Small intestine (tissue), 16 donors: Measurements from ENCODE around the gene MISP. TPM values are rescaled to one million over a fixed set of nuclear protein-coding genes. Genes with fewer than 3 reads are reported as not detected.
"Not testable (repeated sequence)": the region's sequence is repeated elsewhere in the genome, so short reads cannot be mapped to it uniquely, and the experiment has no call there.

Experiments
- DNase-seq, 2 donors: peaks; one replicate each; pipeline versions ENCODE4 v3.0.0 to v3.0.0-alpha.2; 2013
- FAIRE-seq: peaks from 2 replicates; lab custom pipeline; 2012; peaks lifted over from hg19 to GRCh38; lab: Jason Lieb, UNC
- H3K27ac ChIP-seq, 3 donors: one replicate each; pipeline ENCODE4 v1.5.1; 2013; ENCODE audit warnings: low read length in 2 of 3, mild to moderate bottlenecking in 2 of 3, control low read depth in 1 of 3, inconsistent platforms in 1 of 3, low read depth in 1 of 3, moderate library complexity in 1 of 3
- H3K27me3 ChIP-seq, 3 donors: one replicate each; pipeline ENCODE4 v1.6.1; 2013; ENCODE audit warnings: low read length in 3 of 3, inconsistent platforms in 1 of 3; ENCODE audit not compliant: control insufficient read depth in 3 of 3, insufficient read depth in 3 of 3
- H3K36me3 ChIP-seq, 3 donors: one replicate each; pipeline ENCODE4 v1.6.1; 2013; ENCODE audit warnings: low read length in 3 of 3, inconsistent platforms in 1 of 3, low read depth in 1 of 3, mild to moderate bottlenecking in 1 of 3, moderate library complexity in 1 of 3; ENCODE audit not compliant: control insufficient read depth in 3 of 3, insufficient read depth in 2 of 3
- H3K4me1 ChIP-seq, 3 donors: one replicate each; pipeline ENCODE4 v1.6.1; 2013; ENCODE audit warnings: low read length in 2 of 3, inconsistent platforms in 1 of 3, low read depth in 1 of 3, mild to moderate bottlenecking in 1 of 3, moderate library complexity in 1 of 3; ENCODE audit not compliant: control insufficient read depth in 3 of 3, insufficient read depth in 2 of 3
- H3K4me3 ChIP-seq, 3 donors: one replicate each; pipeline ENCODE4 v1.5.1; 2013; ENCODE audit warnings: low read length in 3 of 3, control low read depth in 1 of 3, inconsistent platforms in 1 of 3, low read depth in 1 of 3, mild to moderate bottlenecking in 1 of 3, moderate library complexity in 1 of 3
- H3K9me3 ChIP-seq, 2 donors: one replicate each; pipeline ENCODE4 v1.6.1; 2013; ENCODE audit warnings: low read depth in 1 of 2, low read length in 1 of 2; ENCODE audit not compliant: control insufficient read depth in 2 of 2, insufficient read depth in 1 of 2
- WGBS, 3 donors: extraction: QIAGEN DNeasy Blood & Tissue Kit; methylation state at CpG; one replicate each; pipeline ENCODE4 v1.1.7; 2013; 5-methylcytosine and 5-hydroxymethylcytosine counted together
- long read RNA-seq, 10 donors: transcript quantifications; one replicate each; lab custom pipeline, GENCODE V29; 2026
- polyA plus RNA-seq, 4 donors: library from polyadenylated mRNA; stranded (reverse) in 3 of 4; unstranded in 1 of 4; fragments of 200-250 nt in 3 of 4; fragments of 120-200 nt in 1 of 4; gene quantifications; one replicate each; pipeline versions ENCODE4 v1.2.1 to v1.2.3, GENCODE V29; 2013
- donor health status: healthy with polysubstance abuse.
- donor health status: control.
- donor health status: control.
- donor health status: Bipolar disorder and iron deficiency.
- donor health status: healthy.

MISP gene, protein sequence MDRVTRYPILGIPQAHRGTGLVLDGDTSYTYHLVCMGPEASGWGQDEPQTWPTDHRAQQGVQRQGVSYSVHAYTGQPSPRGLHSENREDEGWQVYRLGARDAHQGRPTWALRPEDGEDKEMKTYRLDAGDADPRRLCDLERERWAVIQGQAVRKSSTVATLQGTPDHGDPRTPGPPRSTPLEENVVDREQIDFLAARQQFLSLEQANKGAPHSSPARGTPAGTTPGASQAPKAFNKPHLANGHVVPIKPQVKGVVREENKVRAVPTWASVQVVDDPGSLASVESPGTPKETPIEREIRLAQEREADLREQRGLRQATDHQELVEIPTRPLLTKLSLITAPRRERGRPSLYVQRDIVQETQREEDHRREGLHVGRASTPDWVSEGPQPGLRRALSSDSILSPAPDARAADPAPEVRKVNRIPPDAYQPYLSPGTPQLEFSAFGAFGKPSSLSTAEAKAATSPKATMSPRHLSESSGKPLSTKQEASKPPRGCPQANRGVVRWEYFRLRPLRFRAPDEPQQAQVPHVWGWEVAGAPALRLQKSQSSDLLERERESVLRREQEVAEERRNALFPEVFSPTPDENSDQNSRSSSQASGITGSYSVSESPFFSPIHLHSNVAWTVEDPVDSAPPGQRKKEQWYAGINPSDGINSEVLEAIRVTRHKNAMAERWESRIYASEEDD
- polyA plus RNA-seq = 100 to 1,000 TPM; 189 to 644 (median 383) TPM
- long read RNA-seq, donor 1 = 0 reads
- long read RNA-seq, donor 2, partial matches to known transcripts = 29 of 49 reads
- long read RNA-seq, donor 2, other reads (novel, unspliced or antisense) = 19 of 49 reads
- long read RNA-seq, donor 3, partial matches to known transcripts = 32 of 71 reads
- long read RNA-seq, donor 3, other reads (novel, unspliced or antisense) = 39 of 71 reads
- long read RNA-seq, donor 4, partial matches to known transcripts = 0 of 1 reads
- long read RNA-seq, donor 4, other reads (novel, unspliced or antisense) = 0 of 1 reads
- long read RNA-seq, donor 5, partial matches to known transcripts = 20 of 26 reads
- long read RNA-seq, donor 5, other reads (novel, unspliced or antisense) = 6 of 26 reads
- long read RNA-seq, donor 6, transcript MISP-201 (5 exons, 2,871 nt) = major isoform, 5 of 101 reads
- long read RNA-seq, donor 6, partial matches to known transcripts = 33 of 101 reads
- long read RNA-seq, donor 6, other reads (novel, unspliced or antisense) = 63 of 101 reads
- long read RNA-seq, donor 7 = 0 reads
- long read RNA-seq, donor 8 = 0 reads
- long read RNA-seq, donor 9, partial matches to known transcripts = 5 of 24 reads
- long read RNA-seq, donor 9, other reads (novel, unspliced or antisense) = 19 of 24 reads
- long read RNA-seq, donor 10, partial matches to known transcripts = 25 of 37 reads
- long read RNA-seq, donor 10, other reads (novel, unspliced or antisense) = 9 of 37 reads

GRCh38 chr19:750640-751423, at the start of gene MISP:
Gene MISP, plus strand, starts transcription at chr19:751112. Its CDS starts 5,835 bp downstream, at chr19:756947.
- H3K27ac ChIP-seq = peak within 1 kb of the TSS; percentile 93 to 100 (median 99)
- DNase-seq = peak; percentile 98
- H3K27me3 ChIP-seq = no peaks in the 10 kb centered on the region
- H3K4me1 ChIP-seq = peaks cover 0 to 47% (median 3%) of the 10 kb centered on the region in 3 donors
- peaks cover 0 to 33% of the 10 kb centered on the region in 2 donors for H3K9me3 ChIP-seq
- peaks cover 0 to 57% (median 2%) of the 10 kb centered on the region in 3 donors for H3K36me3 ChIP-seq
- no peak for FAIRE-seq
- H3K4me3 ChIP-seq = peak within 1 kb of the TSS; percentile 61 to 93 (median 73)
- 20 to 48% (median 31%) methylated on average over 19 to 31 of the region's 31 CpGs for WGBS, 3 donors

GRCh38 chr19:702847-703246, 48.1 kb upstream of the MISP start:
- FAIRE-seq = not testable (repeated sequence)
- 67 to 80% (median 73%) methylated on average over 6 of the region's 6 CpGs for WGBS, 3 donors

DNA sequence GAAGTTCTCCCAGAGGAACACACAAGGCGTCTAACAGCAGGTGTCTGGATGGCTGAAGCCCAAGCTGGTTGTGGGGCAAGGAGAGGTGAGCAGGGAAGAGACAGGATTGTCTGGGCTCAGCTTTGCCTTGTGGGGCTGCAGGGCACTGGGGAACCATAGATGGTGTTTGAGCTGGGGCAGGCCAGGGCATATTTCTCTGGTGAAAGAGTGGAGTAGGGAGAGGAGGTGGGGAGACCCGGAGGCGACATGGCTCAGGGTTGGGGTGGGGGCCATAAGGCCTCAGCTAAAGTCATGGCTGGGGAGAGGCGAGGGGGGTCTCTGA, 47.6 kb upstream of the MISP start:
- peak overlapping the region in 2 of 3 donors; percentile 30 to 63 for H3K27ac ChIP-seq

More at GRCh38 chr19:702847-703246, 48.1 kb upstream of the MISP start:
- H3K36me3 ChIP-seq, H3K27ac ChIP-seq, H3K9me3 ChIP-seq, H3K27me3 ChIP-seq, H3K4me1 ChIP-seq, DNase-seq: not testable (repeated sequence)
- H3K4me3 ChIP-seq = peak overlapping the region in 1 of 3 donors; percentile 62

DNA sequence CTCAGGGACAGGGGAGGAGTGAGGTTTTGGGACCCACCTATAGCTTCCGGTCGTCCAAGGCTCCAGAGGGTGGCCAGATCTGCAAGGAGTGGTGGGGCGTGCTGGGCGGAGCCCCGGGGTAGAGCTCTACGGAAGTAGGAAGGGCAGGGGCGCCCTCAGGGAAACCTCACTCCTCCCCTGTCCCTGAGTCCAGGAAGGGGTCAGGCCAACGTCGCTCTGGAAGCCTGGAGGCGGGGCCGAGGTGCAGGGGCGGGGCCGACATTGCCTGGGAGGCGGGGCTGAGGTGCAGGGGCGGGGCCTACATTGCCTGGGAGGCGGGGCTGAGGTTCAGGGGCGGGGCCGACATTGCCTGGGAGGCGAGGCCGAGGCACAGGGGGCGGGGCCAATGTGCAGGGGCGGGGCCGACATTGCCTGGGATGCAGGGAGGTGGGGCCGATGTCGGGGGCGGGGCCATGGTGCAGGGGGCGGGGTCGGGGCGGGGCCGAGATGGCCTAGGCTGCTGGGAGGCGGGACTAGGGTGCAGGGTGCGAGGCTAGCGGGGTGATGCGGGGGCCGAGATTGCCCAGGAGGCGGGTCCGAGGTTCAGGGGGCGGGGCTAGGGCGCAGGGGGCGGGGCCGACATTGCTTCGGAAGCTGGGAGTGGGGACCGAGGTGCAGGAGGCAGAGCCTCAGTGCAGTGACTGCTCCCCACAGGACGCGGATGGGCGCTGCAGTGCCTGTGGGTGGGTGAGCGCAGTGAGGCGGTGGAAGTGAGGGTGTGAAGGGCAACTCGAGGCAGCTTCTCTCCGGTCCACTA, 47.1 kb upstream of the MISP start:
- peak overlapping the region in 1 of 3 donors; percentile 62 for H3K4me3 ChIP-seq
- no peak for FAIRE-seq

More for the DNA sequence above, 47.6 kb upstream of the MISP start:
- Histone ChIP-seq H3K36me3 (no peaks in the 10 kb centered on the region), H3K4me1 (peaks cover 0 to 11% (median 0%) of the 10 kb centered on the region in 3 donors), H3K9me3 (peaks cover 0 to 11% of the 10 kb centered on the region in 2 donors), H3K4me3 (peak overlapping the region in 1 of 3 donors; percentile 62), H3K27me3 (peaks cover 0 to 5% (median 5%) of the 10 kb centered on the region in 3 donors)
- FAIRE-seq (no peak), DNase-seq (no peak)
- WGBS, 3 donors = 23 to 38% (median 31%) methylated on average over 4 of the region's 4 CpGs

GRCh38 chr19:704447-704741, 46.5 kb upstream of the MISP start:
- peaks cover 0 to 6% (median 5%) of the 10 kb centered on the region in 3 donors for H3K27me3 ChIP-seq
- DNase-seq (no peak), FAIRE-seq (no peak)
- WGBS, 3 donors = 10 to 27% (median 14%) methylated on average over 14 of the region's 14 CpGs
- no peak overlapping the region for H3K27ac ChIP-seq
- peaks cover 0 to 11% of the 10 kb centered on the region in 2 donors for H3K9me3 ChIP-seq
- H3K36me3 ChIP-seq = no peaks in the 10 kb centered on the region
- peak overlapping the region in 1 of 3 donors; percentile 15 for H3K4me3 ChIP-seq
- H3K4me1 ChIP-seq = peaks cover 0 to 13% (median 0%) of the 10 kb centered on the region in 3 donors

More for the DNA sequence above, 47.1 kb upstream of the MISP start:
- no peaks in the 10 kb centered on the region for H3K36me3 ChIP-seq
- peaks cover 0 to 13% (median 0%) of the 10 kb centered on the region in 3 donors for H3K4me1 ChIP-seq
- WGBS, 3 donors = 5 to 6% (median 6%) methylated on average over 27 to 50 of the region's 50 CpGs
- H3K27me3 ChIP-seq = peaks cover 0 to 6% (median 5%) of the 10 kb centered on the region in 3 donors
- peak; percentile 84 to 90 for DNase-seq
- H3K9me3 ChIP-seq = peaks cover 0 to 11% of the 10 kb centered on the region in 2 donors
- peak overlapping the region in 2 of 3 donors; percentile 30 to 63 for H3K27ac ChIP-seq

DNA sequence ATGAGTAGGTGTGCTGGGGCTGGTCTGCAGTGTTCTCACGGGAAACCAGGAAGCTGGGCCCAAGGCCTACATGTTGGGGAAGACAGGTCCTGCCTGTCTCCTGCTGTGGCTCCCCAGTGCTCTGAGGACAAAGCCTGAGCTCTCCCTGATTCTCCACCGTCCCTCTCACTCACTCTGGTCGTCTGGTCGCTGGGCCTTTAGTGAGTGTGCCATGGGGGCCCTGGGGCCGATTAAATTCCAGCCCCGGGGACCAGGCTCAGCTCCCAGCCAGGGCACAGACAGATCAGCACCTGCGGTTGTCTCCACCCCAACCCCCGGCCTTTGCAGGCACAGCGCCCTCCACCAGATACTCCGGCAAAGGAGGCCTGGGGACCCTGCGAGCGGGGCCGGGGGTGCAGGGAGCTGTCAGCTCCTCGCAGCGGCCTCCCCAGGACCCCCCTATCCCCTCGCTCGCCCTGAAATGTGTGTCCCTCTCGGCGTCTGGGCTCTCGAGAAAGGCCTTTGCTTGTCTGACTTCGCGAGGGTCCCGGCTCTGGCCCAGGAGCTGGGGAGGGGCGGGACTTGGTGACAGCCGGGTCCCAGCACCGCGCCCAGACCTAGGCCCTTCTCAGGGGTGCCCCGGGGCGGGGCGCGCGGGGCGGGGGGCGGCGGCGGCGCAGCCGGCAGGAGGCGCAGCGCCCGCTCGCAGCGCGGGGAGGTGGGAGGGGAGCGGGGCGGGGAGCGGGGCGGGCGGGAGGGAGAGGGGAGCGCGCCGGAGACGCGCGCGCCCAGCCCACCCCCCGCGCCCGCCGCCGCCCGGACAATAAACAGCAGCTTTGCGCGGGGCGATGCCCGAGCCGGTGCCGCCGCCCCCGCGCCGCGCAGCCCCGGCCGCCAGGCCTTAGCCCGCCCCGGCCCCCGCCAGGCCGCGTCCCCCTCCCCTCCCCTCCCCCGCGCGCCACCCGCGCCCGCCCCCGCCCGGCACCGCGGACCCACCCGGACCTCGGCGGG, 42.5 kb upstream of the MISP start, which contains the start of gene PALM:
Gene PALM (plus strand): TSS at position 782 of the 990 bp plus-strand sequence. CDS start 212 bp downstream, outside the sequence.
- peaks cover 0 to 11% of the 10 kb centered on the region in 2 donors for H3K9me3 ChIP-seq
- H3K27me3 ChIP-seq = peaks cover 8 to 10% (median 9%) of the 10 kb centered on the region in 3 donors
- peak in 1 of 2 donors; percentile 63 for DNase-seq
- FAIRE-seq = no peak
- H3K27ac ChIP-seq = peak within 1 kb of the TSS in 2 of 3 donors; percentile 24 to 42
- 9 to 28% (median 13%) methylated on average over 26 to 83 of the region's 93 CpGs for whole genome bisulfite sequencing, 3 donors
- H3K4me1 ChIP-seq = peaks cover 0 to 23% (median 0%) of the 10 kb centered on the region in 3 donors
- peaks cover 0 to 5% (median 0%) of the 10 kb centered on the region in 3 donors for H3K36me3 ChIP-seq
- peak within 1 kb of the TSS; percentile 36 to 63 (median 44) for H3K4me3 ChIP-seq
